Stimulated activated CD8-positive, alpha-beta memory T cell treated with anti-CD3 and anti-CD28 coated beads, Interleukin-2, amount 100 ng/mL, for 1 hour (primary cell): Measurements from ENCODE around the gene RTN4R.

Experiments used
- DNase-seq, 2 donors: peaks; one replicate each; pipeline ENCODE4 v3.0.0-alpha.2; 2020; ENCODE audit warnings: low read depth in 2 of 2

RTN4R gene

DNA sequence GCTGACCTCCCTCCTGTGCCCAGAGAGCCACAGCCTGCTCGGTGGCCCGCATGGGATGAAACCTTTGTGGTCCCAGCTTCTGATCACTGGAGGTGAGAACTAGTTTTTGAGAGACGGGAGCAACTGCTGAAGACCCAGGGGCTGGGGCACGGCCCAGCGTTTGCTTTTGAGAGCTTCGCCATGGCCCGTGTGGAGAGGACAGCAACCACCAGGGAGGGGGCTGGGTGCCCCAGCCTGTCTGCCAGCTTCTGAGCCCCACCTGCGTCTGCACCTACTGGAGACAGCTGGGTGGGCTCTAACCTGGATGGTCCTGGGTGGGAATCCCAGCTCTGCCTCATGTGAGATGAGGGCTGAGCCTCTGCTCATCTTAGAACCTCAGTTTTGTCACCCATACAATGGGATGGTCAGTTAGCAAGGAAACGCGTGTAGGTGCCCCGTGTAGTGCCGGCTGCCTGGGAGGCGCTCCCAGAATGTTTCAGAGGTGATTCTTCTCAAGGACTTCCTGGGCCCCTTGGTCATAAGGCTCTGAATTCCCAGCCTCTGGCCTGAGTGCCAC lies 66.2 kb downstream of the RTN4R start:
- DNase-seq = no peak

DNA sequence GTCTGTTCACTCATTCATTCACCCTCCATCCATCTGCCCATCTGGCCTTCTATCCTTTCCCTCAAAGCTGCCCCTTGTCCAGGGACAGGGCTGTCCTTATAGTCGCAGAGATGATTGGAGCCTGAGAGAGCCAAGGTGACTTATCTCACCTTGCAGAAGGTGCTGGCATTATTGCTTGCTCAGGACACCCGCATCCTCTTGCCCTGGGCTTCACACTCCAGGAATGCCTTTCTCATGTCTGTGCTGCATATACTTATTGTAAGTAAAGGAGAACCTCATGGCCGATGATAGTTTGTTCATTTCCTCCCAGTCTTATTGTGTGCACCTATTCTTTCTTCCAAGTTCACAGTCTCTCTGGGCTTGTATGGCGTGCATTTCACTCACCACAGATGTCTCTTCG lies 68.2 kb downstream of the RTN4R start:
- DNase-seq = no peak

DNA sequence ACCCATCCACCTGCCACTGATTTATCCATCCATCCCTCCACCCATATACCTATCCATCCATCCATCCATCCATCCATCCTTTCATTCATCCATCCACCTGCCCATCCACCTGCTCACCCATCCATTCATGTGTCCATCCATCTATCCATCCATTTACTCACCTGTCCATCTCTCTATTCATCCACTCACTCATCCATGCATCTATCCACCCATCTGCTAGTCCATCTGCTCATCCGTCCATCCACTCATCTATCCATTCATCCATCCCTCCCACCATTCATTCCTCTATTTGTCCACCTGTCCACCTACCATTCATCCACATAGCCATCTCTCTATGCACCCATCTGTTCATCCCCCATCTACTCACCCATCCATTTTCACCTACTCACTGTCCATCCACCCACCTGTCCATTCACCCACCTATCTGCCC lies 68.7 kb downstream of the RTN4R start:
- no peak for DNase-seq

DNA sequence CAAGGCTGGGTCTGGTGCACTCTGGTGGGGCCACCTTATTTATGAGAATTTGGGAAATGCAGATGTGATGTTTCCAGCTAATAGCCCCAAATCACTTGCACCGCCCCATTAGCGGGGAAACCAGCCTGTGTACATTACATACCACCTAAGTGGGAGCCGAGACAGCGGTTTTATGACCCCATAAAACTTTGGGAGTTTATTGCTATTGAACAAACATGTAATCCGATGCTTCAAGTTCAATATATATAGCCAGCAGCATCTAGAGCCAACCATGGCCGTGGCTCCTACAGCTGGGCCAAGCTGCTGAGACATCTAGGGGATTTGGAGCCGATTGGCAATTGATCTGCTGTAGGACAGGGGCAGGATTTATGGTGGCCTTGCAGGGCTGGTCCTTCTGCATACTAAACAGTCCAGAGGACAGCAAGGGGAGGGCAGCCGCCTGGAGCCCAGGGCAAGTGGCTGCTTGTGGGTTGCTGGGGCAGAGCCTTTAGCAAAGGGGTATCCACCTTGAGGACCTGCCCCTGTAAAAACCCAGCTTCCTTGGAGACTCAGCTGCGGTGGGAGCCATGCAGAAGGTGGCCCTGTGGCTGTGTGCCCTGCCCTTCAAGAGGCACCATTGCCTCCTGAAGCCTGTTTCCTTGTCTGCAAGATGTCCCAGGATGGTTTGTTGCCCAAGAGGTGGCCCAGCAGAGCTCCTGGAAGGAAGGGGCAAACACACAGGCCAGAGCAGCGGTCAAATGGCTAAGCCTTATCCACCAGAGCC lies 69.4 kb downstream of the RTN4R start:
- DNase-seq = no peak

DNA sequence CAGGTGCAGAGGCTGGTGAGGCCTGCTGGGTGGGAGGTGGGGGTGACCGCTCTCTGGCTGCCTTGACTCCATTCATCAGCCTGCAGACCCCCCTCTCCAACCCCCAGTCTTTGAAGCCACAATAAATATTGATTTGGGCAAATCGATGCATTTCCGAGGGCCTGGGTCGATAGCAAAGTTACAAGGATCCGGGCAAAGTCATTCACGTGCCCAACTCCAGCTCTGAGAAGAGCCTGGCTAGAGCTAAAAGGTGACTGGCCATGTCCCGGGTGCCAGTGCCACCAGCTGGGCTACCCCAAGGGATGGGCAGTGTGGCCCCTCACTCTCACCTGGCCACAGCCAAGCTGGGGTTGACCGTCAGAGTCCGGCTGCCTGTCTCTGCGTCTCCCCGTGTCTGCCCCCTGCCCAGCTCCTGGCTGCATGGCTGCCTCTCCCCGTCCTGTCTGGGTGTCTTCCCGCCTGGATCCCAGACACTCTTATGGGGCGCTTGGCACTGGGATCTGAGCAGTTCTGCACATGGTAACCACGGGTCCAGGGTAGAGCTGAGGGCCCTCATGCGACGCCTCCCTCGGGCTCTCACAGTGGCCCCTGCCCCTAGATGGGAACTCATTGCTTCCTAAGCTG lies 70.6 kb downstream of the RTN4R start:
- no peak for DNase-seq

DNA sequence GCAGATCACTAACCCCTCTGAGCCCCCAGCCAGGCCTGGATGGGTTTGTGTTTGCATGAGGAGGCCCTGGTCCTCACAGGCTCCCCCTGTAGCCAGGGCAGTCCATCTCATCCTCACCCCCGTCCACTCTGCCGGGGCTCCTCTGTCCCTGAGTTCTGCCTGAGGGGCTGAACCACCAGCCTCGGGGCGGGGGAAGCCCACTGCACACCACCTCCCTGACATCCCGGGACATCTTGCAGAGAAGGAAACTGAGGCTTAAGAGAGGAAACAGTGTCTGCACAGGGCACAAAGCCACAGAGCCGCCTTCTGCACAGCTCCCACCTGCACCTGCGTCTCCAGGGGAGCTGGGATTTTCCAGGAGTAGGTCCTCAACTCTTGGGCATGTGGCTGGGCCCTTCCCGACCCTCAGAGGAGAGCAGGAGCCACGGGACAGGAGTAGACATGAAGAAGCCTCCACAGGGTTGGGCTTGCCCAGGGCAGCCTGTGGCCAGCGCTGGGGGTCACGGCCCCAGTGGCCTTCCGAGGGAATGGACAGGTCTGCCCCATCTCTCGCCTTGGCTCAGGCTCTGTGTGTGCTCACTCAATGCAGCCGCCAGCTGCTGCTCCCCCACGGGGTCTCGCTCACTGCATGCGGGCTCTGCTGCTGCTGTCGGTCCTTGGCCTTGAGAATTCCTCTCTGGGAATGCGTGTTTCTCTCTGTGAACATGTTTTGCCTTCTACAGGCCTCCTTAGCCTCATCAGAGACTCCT lies 71.8 kb downstream of the RTN4R start:
- no peak for DNase-seq

DNA sequence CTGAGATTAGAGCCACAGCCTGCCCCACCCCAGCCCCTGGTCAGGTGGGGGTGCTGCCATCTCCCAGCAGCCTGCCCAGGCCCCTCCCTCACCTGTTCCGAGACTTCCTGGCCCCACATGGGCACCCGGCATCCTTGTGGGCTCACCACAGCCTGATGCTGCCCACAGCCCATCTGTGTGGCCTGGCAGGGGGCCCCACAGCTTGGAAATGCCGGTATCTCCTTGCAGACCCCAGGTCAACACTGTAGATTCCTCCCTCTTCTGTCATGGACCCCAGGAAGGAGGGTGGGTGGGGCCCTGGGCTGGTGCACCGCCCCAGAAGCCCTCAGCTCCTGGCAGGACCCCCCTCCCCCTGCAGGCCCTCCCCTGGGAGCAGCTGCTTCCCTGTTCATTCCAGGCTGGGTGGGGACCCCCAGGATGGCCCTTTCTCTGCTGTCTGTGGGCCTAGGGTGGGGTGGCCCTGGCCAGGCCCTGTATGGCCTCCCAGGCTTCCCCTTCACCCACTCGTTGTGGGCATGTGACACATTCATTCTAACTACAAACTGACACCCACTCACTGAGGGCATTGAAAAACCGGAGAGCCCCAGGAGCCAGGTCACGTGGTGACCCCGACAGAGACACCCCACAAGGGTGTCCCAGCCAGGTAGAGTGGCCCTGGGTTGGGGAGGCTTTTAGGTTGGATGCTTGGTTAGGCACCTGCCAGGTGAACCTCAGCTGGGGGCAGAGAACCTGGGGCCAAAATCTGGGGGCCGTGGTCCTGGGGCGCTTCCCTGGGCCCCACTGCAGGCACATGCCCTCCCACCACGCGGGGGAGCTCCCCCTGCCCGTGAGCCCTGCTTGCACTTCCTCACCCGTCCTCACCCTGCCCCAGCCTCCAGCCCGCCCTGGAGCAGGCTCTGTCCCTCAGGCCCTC lies 73.2 kb downstream of the RTN4R start:
- DNase-seq = no peak

DNA sequence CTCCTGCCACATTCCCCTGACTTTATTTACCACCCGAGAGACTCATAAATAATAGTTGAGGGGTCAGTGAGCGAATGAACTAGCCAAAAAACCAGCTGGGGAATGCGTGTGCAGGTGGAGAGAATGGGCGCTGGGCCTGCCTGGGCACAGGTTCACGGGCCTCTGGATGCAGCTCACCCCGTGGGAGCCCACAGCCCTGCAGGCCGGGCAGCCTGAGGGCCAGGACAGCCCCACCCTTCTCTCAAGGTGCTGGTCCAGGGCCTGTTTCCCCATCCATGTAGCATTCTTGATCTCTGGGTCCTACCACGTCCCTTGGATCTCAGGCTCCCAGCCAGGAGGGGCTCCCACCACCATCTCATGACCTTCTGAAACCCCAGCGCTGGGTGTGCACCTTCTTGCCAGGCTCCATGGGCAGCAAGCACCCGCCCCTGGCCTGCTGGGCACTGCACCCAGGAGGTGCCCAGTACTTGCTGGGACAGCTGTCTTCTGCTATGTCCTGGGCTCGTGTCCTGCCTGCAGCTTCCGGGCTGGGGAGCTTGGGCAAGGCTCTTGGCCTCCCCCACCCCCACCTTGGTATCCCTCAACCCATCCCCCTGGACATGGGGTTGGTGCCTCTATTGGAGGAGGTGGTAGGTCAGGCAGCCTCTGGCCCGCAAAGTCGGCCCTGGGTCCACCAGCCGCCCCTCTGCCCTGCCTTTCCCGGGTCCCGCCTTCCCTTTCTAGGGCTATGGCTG lies 74.2 kb downstream of the RTN4R start:
- DNase-seq = no peak

DNA sequence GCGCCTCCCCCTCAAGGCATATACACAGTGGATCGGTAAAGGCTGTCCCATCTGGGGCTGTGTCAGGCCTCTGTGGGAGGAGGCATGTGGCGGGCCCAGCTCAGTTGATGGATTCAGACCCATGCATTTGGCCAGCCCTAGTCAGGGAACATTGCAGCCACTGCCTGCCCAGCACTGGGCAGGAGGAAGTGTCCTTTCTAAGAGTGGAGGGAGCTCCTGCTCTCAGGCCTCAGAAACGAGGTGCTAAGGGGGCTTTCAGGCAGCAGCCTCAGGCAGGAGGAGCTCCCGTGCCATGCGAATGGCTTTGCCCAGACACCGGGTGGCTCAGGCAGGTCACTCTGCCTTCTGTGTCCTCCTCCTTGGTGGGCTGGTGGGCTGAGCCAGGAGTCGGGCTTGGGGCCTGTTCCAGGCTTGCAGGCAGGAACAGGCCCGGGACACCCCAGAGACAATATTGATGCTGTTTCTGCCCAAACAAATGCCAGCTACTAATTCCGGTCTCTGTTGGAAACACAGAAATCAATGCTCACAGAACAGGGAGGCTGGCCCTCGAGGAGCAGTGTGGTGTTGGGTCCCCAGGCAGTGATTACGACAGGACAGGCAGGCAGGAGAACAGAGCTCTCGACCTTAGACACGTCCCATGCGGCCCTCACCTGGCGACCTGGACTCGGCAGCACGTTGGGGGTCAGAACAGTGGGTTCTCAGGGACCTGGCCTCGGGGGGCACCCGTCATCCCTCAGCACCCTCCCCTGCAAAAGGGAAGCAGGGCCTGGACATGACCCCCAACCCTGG lies 75.0 kb downstream of the RTN4R start:
- no peak for DNase-seq

DNA sequence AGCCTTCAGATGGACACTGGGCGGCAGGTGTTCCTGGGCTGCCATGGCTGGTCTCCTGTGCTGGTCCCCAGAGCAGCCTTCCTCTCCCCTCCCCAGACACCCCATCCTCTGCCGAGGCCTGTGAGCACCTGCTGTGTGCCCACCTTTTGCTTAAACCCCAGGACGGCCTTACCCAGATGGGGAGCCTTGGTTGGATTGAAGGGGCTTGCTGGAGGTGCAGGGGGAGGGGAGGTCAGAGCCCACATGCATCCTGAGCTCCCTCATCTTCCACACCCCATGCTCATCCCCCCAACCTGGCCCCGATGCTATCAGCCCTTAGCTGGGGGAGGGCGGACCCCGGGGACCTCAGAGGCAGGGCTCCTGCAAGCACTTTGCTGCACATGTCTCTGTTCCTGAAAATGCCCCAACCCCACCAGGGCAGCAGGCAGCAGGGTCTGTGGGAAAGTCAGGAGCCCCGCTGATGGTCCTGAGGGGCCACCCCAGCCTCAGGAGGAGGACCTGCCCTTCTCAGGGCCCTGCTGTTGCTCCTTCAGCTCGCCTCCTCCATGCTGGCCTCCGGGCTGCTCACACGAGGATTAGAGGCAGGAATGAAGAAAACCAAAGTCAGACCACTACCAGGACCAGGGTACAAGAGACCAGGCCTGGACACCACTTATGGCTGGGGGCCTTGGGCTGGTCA lies 75.7 kb downstream of the RTN4R start:
- DNase-seq = no peak

DNA sequence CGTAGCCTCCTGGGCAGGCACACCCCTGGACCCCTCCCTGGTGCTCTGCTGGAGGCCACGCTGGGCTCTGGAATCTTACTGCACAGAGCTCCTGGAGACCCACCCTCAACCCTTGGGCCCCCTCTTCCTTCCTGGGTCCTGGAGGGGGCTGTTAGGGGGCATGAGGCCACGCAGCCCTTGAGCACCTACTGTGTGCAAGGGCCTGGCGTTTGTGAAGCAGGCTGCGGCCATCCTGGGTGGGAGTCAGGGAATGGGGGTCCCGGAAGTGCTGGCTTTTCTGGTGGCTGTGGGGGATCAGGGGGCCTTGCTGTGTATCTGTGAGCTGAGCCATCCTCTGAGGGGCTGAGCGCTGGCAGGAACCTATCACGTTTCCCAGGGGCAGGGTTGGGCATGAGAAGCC lies 76.3 kb downstream of the RTN4R start:
- no peak for DNase-seq
